Measurements from ENCODE around the gene GATAD2B. TPM values are rescaled to one million over a fixed set of nuclear protein-coding genes. Genes with fewer than 3 reads are reported as not detected.
A peak's percentile ranks its signal among the peaks of the same experiment; 100 is the strongest.

GATAD2B gene
- polyA plus RNA-seq, 1 experiment, result 3.6 TPM

DNA sequence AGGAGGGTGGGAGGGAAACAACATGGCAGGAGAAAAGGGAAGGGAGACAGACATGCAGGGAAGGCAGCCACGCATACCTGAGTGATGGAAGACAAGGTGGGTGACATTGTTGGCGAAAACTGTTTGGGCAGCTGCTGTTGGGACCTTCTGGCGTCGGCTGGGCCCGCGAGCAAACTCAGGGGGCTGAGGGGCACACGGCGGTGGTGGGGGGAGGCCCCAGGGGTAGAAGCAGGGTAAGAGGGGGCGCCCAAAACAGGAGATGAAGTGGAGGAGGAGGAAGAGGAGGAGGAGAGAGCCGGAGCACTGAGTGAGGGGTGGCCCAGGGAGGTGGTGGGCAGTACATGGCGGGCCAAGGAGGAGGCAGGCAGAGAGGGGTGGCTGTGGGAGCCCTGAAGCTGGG lies 28.4 kb upstream of the GATAD2B start:
- no peak overlapping the region for H3K4me3 ChIP-seq (ENCODE audit: low read depth, low read length)
- no peak for TF ChIP-seq CTCF (IDR thresholded peaks at IDR 0.05; ENCODE audit: insufficient read depth, low read depth, low read length)
- no peak for DNase-seq (ENCODE audit: low read depth)
- CTCF ChIA-PET, result no interaction called here
- peaks cover 32% of the 10 kb centered on the region for H3K36me3 ChIP-seq (ENCODE audit: control insufficient read depth, insufficient read depth, low read length)
- POLR2A ChIA-PET, result no interaction called here
- H3K27me3 ChIP-seq (ENCODE audit: control insufficient read depth, insufficient read depth, low read length), result no peaks in the 10 kb centered on the region

GRCh38 chr1:153946622-153947241 lies 24.0 kb upstream of the GATAD2B start, which contains the start of gene DENND4B:
TSS of gene DENND4B (minus strand) at chr1:153946718. CDS start at chr1:153944374, 2,344 bp downstream.
- Histone ChIP-seq H3K27me3 (ENCODE audit: control insufficient read depth, insufficient read depth, low read length) (no peaks in the 10 kb centered on the region), H3K36me3 (ENCODE audit: control insufficient read depth, insufficient read depth, low read length) (peaks cover 22% of the 10 kb centered on the region), H3K4me3 (ENCODE audit: low read depth, low read length) (peak within 1 kb of the TSS; percentile 56)
- CTCF ChIA-PET, result interaction anchor here (0.5 to 3.4 kb wide), 31 partner anchors 8 to 594 kb away, joined by 3 to 17 read pairs (median 4); partner anchors contain the start of genes CREB3L4, CRTC2, GATAD2B and RAB13
- peak; percentile 89 for TF ChIP-seq CTCF (IDR thresholded peaks at IDR 0.05; ENCODE audit: insufficient read depth, low read depth, low read length)
- POLR2A ChIA-PET, result interaction anchor here (0.7 kb wide), 1 partner anchor 235 kb away, joined by 3 read pairs; no protein-coding TSS in a partner anchor
- no peak for DNase-seq (ENCODE audit: low read depth)

- Histone ChIP-seq H3K36me3 (ENCODE audit: control insufficient read depth, insufficient read depth, low read length) (peaks cover 18% of the 10 kb centered on the region), H3K27me3 (ENCODE audit: control insufficient read depth, insufficient read depth, low read length) (no peaks in the 10 kb centered on the region), H3K4me3 (ENCODE audit: low read depth, low read length) (peak overlapping the region; percentile 56)
- no peak for TF ChIP-seq CTCF (IDR thresholded peaks at IDR 0.05; ENCODE audit: insufficient read depth, low read depth, low read length)
- ChIA-PET CTCF (interaction anchor here (0.6 to 3.4 kb wide), 28 partner anchors 9 to 594 kb away, joined by 3 to 17 read pairs (median 4); partner anchors contain the start of genes CREB3L4, CRTC2, GATAD2B and RAB13), POLR2A (no interaction called here)
- DNase-seq (ENCODE audit: low read depth), result no peak
Observed at GRCh38 chr1:153945795-153946621, 23.2 kb upstream of the GATAD2B start.

GRCh38 chr1:153945131-153945794 lies 22.5 kb upstream of the GATAD2B start:
- ChIA-PET CTCF (interaction anchor here (0.9 to 3.4 kb wide), 13 partner anchors 11 to 155 kb away, joined by 3 to 17 read pairs (median 7); partner anchors contain the start of genes CREB3L4, CRTC2, RAB13 and SLC39A1), POLR2A (interaction anchor here (0.7 kb wide), 1 partner anchor 258 kb away, joined by 3 read pairs; no protein-coding TSS in a partner anchor)
- peaks cover 19% of the 10 kb centered on the region for H3K36me3 ChIP-seq (ENCODE audit: control insufficient read depth, insufficient read depth, low read length)
- no peak for DNase-seq (ENCODE audit: low read depth)
- no peak for TF ChIP-seq CTCF (IDR thresholded peaks at IDR 0.05; ENCODE audit: insufficient read depth, low read depth, low read length)
- no peaks in the 10 kb centered on the region for H3K27me3 ChIP-seq (ENCODE audit: control insufficient read depth, insufficient read depth, low read length)
- H3K4me3 ChIP-seq (ENCODE audit: low read depth, low read length), result peak overlapping the region; percentile 56

Data from BJ (cell line).